Activated CD4-positive, alpha-beta T cell treated with anti-CD3 and anti-CD28 coated beads, Interleukin-10, Interleukin-2, amounts not matched to agents 100 ng/mL and 50 ng/mL, durations not matched to agents 16 hours and 8 hours (primary cell): ENCODE measurements around the gene MKRN3.
A peak's percentile ranks its signal among the peaks of the same experiment; 100 is the strongest.

ENCODE experiments used
- DNase-seq: peaks from one replicate; pipeline ENCODE4 v3.0.0-alpha.2; 2020

The MKRN3 gene

GRCh38 chr15:23565395-23566070, at the start of gene MKRN3:
Gene MKRN3, plus strand, starts transcription at chr15:23565674. Its CDS starts 109 bp downstream, at chr15:23565783.
- DNase-seq, result peak; percentile 39

- DNase-seq, result no peak
These were observed 48.6 kb upstream of the MKRN3 start for GRCh38 chr15:23516866-23517265.

DNA sequence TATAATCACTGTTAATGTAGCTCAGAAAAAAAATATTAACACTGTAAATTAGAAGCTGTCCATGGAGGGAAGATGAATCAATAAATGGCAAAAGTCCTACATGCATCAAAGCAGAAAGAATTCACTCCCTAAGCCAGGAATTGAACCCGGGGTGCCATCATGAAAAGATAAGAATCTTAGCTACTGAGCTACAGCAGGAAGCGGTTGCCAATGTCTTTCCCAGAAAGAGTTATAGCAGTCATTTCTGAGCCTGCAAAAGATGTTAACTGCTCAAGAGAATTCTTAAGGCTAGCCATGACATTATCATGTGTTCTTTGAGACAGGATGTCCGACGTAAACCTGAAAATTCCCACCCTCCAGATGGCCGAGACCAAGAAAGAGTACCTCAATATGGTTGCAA, 47.4 kb upstream of the MKRN3 start:
- DNase-seq, result no peak

- DNase-seq, result no peak
These were observed 40.7 kb upstream of the MKRN3 start for GRCh38 chr15:23524816-23525215.

GRCh38 chr15:23529891-23530290, 35.6 kb upstream of the MKRN3 start:
- no peak for DNase-seq

GRCh38 chr15:23532024-23532423, 33.5 kb upstream of the MKRN3 start:
- no peak for DNase-seq

DNA sequence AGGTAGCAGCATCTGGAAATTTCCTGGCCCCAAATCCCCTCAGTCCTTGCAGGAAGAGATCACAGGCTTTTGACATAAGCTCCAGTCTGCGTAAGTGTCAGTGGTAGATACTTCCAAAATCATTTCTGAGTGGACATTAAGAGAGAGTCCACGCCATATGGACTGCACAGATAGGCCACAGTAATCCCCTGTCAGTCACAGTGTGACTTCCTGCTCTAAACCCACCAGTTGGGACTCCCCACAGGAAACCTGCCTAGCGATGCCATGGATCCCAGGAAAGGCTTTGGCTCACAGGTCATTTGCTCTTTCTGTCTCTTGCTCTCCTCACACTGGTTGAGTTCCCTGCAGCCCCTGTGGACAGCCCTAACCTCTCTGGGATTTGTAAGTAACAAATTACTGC, 28.8 kb upstream of the MKRN3 start:
- no peak for DNase-seq

DNA sequence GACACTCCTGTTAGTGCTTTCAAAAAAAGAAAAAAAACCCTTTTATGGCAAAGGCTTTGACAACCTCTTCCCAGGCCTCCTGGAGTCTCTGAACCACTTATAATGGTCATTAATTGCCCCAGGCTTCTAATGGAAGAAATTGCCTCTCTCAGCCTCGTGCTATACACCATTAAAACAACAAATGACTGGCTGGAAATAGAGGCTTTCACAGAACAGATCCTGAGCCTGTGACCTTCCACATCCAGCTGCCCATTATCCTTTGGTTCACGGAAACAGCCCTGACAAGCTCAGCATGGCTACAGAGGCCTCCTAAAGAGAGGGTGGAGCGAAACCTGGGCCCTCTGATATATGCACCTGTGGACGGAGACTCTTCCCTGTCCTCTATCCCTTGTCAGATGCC, 26.8 kb upstream of the MKRN3 start:
- DNase-seq, result no peak

GRCh38 chr15:23539892-23540291, 25.6 kb upstream of the MKRN3 start:
- no peak for DNase-seq

- DNase-seq, result no peak
These were observed 19.3 kb upstream of the MKRN3 start for GRCh38 chr15:23546158-23546557.

DNA sequence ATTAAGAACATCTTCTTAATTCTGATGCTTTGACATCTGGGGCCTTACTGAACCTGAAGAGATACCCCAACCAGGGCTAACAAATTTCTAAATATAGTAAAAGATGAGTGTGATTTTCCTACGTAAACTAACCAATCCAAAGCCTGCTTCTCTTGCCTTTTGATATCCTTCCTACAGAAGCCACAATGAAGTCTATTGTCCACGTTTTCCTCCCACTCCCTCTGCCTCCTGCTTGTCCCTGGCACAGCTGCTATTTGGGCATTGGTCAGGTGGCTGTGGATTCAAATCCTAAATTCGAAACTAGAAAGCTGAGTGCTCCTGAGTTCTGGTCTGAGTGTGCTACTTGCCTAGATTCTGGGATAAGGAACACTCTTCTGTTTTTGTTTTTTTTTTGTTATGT, 17.4 kb upstream of the MKRN3 start:
- no peak for DNase-seq

GRCh38 chr15:23561914-23562313, 3.6 kb upstream of the MKRN3 start:
- no peak for DNase-seq

- no peak for DNase-seq
These were observed 566 bp upstream of the MKRN3 start for GRCh38 chr15:23564821-23565394.

DNA sequence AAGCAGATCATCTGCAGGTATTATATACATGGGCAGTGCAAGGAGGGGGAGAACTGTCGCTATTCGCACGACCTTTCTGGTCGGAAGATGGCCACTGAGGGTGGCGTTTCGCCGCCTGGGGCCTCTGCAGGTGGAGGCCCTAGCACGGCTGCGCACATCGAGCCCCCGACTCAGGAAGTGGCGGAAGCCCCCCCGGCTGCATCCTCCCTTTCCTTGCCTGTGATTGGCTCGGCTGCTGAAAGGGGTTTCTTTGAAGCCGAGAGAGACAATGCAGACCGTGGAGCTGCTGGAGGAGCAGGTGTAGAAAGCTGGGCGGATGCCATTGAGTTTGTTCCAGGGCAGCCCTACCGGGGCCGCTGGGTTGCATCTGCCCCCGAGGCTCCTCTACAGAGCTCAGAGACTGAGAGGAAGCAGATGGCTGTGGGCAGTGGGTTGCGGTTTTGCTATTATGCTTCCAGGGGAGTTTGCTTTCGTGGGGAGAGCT, 639 bp downstream of the MKRN3 start:
- DNase-seq, result peak; percentile 13

DNA sequence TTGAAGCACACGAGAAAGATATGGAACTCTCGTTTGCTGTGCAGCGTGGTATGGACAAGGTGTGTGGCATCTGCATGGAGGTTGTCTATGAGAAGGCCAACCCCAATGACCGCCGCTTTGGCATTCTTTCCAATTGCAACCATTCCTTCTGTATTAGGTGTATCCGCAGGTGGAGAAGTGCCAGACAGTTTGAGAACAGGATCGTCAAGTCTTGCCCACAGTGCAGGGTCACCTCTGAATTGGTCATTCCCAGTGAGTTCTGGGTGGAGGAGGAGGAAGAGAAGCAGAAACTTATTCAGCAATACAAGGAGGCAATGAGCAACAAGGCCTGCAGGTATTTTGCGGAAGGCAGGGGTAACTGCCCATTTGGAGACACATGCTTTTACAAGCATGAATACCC, 1.2 kb downstream of the MKRN3 start:
- no peak for DNase-seq

DNA sequence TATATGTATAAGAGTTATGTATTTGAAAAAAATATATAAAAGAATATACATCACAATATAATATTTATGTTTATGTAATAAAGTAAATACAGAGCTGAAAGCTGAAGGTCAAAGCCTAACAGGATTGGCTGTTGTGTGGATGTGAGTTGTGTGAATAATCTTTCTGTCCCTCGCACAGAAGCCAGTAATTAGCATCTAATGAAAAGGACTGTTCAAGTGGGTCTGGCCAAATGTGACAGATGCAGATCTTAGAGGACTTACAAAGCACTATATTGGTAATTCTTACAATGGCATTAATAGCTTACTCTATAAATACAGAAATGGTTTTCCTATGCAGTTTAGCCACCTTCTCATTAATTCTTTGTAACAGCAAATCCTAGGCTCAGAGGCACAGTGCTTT, 2.4 kb downstream of the MKRN3 start:
- DNase-seq, result no peak

GRCh38 chr15:23569151-23569925, 3.9 kb downstream of the MKRN3 start:
- no peak for DNase-seq

- DNase-seq, result no peak
These were observed 5.0 kb downstream of the MKRN3 start for GRCh38 chr15:23570486-23570885.

- no peak for DNase-seq
These were observed 7.4 kb downstream of the MKRN3 start for GRCh38 chr15:23572844-23573243.

- no peak for DNase-seq
These were observed 9.3 kb downstream of the MKRN3 start for GRCh38 chr15:23574742-23575141.

- no peak for DNase-seq
These were observed 10.6 kb downstream of the MKRN3 start for GRCh38 chr15:23576061-23576460.

DNA sequence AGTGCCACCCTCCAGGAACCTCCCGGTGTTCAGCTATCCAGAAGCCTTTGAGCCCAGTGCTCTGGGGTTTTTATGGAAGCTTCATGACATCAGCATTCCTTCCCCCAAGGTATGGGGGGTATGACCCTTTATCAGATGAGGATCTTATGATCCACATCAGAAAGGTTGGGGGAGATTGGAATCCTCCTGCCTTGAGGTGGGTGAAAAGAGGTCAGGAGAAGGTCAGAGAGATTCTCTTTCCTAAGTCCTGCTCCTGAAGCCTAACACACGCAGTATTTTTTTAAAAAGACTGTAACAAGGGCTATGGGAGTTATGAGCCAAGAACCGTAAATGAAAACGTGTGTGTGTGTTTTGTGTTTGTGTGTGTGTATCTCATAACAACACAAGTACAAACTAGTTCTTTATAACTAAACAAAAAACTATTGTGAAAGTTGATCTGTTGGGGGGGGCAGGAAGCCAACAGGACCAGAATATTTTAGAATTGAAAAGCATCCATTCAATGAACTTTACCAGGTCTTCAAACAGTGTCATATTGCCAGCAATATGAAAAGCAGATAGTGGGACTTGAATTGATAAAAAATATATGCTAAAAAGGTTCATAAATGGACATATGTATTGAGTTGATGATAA, 13.2 kb downstream of the MKRN3 start:
- DNase-seq, result no peak

DNA sequence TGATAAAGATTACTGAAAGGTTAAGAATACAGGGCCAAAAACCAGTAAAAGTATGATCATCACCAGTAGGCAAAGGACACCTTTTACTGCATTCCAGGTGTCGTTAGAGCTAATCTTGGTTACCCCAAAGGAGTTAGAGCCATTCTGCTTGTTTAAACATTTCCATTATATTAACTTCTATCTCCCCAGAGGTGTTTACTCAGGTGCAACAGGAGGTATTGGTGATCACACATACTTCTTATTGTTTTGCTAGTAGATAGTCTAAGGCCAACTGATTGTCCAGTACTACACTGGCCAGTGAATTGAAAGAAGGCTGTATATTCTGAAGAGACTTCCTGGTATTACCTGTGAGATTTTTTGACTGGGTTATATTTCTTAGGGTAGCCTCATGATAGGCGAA, 22.8 kb downstream of the MKRN3 start:
- DNase-seq, result no peak

DNA sequence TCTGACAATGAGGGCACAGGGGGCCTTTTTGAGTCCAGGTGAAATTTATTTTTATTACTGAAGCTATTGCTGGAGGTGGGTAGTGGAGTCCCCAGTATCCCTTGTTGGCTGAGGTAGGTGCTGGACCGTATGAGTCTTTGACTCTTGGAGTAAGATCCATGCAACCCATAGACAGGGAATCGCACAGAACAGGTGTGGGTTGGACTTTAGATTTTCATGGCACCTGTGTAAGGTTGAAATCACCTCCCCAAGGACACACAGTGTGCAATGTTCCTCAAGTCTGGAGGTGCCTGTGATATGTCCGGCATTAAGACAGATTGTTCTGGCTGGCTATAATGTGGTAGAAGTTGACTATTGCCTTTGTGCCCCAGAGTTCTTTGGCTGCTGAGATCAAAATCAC, 23.5 kb downstream of the MKRN3 start:
- DNase-seq, result no peak
